K562 (cell line): ENCODE measurements around the gene SIRT2. TPM values are rescaled to one million over a fixed set of nuclear protein-coding genes. Genes with fewer than 3 reads are reported as not detected.

Source experiments
- CBFA2T3 ChIP-seq: fragments of 450-650 bp; IDR thresholded peaks from 2 replicates; pipeline ENCODE4 v1.6.1; 2017
- DACH1 ChIP-seq: fragments of 450-650 bp; IDR thresholded peaks from 2 replicates; pipeline ENCODE4 v1.6.1; 2018; ENCODE audit not compliant: partially characterized antibody
- ETV1 ChIP-seq: fragments of 450-650 bp; conservative IDR thresholded peaks from 2 replicates; pipeline ENCODE4 v1.6.1; 2016; ENCODE audit warnings: missing genetic modification characterization, control low read depth, low read depth, missing compliant biosample characterization
- GABPA ChIP-seq: fragments of 200-800 bp; sonication (Bioruptor generic); conservative IDR thresholded peaks from 2 replicates; pipeline ENCODE4 v1.6.1; 2016; ENCODE audit warnings: low read depth, missing genetic modification characterization, missing compliant biosample characterization
- GTF2E2 ChIP-seq: fragments of 200-800 bp; sonication (Bioruptor generic); IDR thresholded peaks from 2 replicates; pipeline ENCODE4 v1.6.1; 2016; ENCODE audit warnings: missing genetic modification characterization, missing compliant biosample characterization
- HDAC1 ChIP-seq, 2 experiments: fragments of 450-650 bp; IDR thresholded peaks; 2 replicates each; pipeline ENCODE4 v1.6.1; 2016 to 2017; ENCODE audit warnings: inconsistent platforms in 1 of 2, mild to moderate bottlenecking in 1 of 2, moderate library complexity in 1 of 2
- MEIS2 ChIP-seq: fragments of 450-650 bp; IDR thresholded peaks from 2 replicates; pipeline ENCODE4 v1.6.1; 2014; ENCODE audit warnings: mild to moderate bottlenecking; ENCODE audit not compliant: partially characterized antibody
- NEUROD1 ChIP-seq: fragments of 150-350 bp; IDR thresholded peaks from 2 replicates; pipeline ENCODE4 v1.6.1; 2014; ENCODE audit warnings: borderline replicate concordance, low read length, low read depth; ENCODE audit not compliant: partially characterized antibody
- NFYB ChIP-seq: IDR thresholded peaks from 2 replicates; pipeline ENCODE4 v1.6.1; 2011; ENCODE audit warnings: mild to moderate bottlenecking, moderate library complexity; ENCODE audit not compliant: insufficient read length; ENCODE audit errors: extremely low read depth
- PHTF2 ChIP-seq: fragments of 250-450 bp; sonication (Bioruptor Pico); IDR thresholded peaks from 2 replicates; pipeline ENCODE4 v1.5.0; 2021; ENCODE audit warnings: mild to moderate bottlenecking
- TFAM ChIP-seq: fragments of 250-450 bp; sonication (Bioruptor Pico); conservative IDR thresholded peaks from 2 replicates; pipeline ENCODE4 v1.5.0; 2021; ENCODE audit warnings: mild to moderate bottlenecking, moderate library complexity
- TSC22D4 ChIP-seq: fragments of 450-650 bp; IDR thresholded peaks from 2 replicates; pipeline ENCODE4 v1.6.1; 2016; ENCODE audit warnings: missing genetic modification characterization, missing biosample characterization, control low read depth
- YY1 ChIP-seq, 3 experiments: IDR thresholded peaks; 2 replicates each; pipeline ENCODE4 v1.6.1; 2011; ENCODE audit warnings: low read length in 2 of 3, mild to moderate bottlenecking in 2 of 3, moderate library complexity in 2 of 3, borderline replicate concordance in 1 of 3, control low read depth in 1 of 3, low read depth in 1 of 3; ENCODE audit not compliant: insufficient read depth in 3 of 3, insufficient replicate concordance in 2 of 3, control insufficient read depth in 1 of 3, insufficient read length in 1 of 3; ENCODE audit errors: extremely low read depth in 1 of 3
- ZFX ChIP-seq: sonication (generic); formaldehyde crosslinking; IDR thresholded peaks from 2 replicates; pipeline ENCODE4 v1.8.0; 2022; ENCODE audit warnings: mild to moderate bottlenecking, missing genetic modification reagents, moderate library complexity
- ZNF165 ChIP-seq: fragments of 250-450 bp; sonication (Bioruptor Pico); IDR thresholded peaks from 2 replicates; pipeline ENCODE4 v1.4.0; 2020; ENCODE audit warnings: borderline replicate concordance
- polyA plus RNA-seq, 8 experiments: library from polyadenylated mRNA; depleted of rRNA in 4 of 8; stranded (reverse) in 5 of 8; unstranded in 3 of 8; fragments of >200 nt; fragmentation: Nextera tagmentation in 2 of 8; fragmentation: Illumina TruSeq in 1 of 8; extraction: Ambion mirVana in 2 of 8; extraction: Trizol in 1 of 8; gene quantifications; 2 replicates each; pipeline versions ENCODE4 v1.2.1 to v1.2.3, GENCODE V29; 2011 to 2014; ENCODE audit warnings: inconsistent platforms in 1 of 8, missing spikeins in 1 of 8
- total RNA-seq, 7 experiments: library from RNA; depleted of rRNA in 6 of 7; stranded (reverse); fragments of >200 nt in 6 of 7; fragmentation: Illumina TruSeq in 2 of 7; extraction: Trizol in 2 of 7; gene quantifications; 2 replicates each; pipeline versions ENCODE4 v1.2.1 to v1.2.3, GENCODE V29; 2011 to 2021; ENCODE audit warnings: low replicate concordance in 1 of 7
- TF ChIP-seq, protein P1 (sequence below): fragments of 450-650 bp; formaldehyde crosslinking; IDR thresholded peaks from 2 replicates; pipeline ENCODE4 v1.4.0; 2022; ENCODE audit warnings: missing genetic modification characterization
- TF ChIP-seq, protein P2 (sequence below): sonication (generic); formaldehyde crosslinking; IDR thresholded peaks from 2 replicates; pipeline ENCODE4 v1.8.0; 2023; ENCODE audit warnings: mild to moderate bottlenecking, missing genetic modification reagents
- TF ChIP-seq, protein P3 (sequence below): fragments of 450-650 bp; IDR thresholded peaks from 2 replicates; pipeline ENCODE4 v1.6.1; 2017; ENCODE audit warnings: antibody characterized with exemption

Gene SIRT2
- total and polyA plus RNA-seq, 9 of the 15 experiments (the other 6 are each of a cell fraction or from before 2014, with no cell fraction given), result 2.3 to 35.2 (median 22.9) TPM

DNA sequence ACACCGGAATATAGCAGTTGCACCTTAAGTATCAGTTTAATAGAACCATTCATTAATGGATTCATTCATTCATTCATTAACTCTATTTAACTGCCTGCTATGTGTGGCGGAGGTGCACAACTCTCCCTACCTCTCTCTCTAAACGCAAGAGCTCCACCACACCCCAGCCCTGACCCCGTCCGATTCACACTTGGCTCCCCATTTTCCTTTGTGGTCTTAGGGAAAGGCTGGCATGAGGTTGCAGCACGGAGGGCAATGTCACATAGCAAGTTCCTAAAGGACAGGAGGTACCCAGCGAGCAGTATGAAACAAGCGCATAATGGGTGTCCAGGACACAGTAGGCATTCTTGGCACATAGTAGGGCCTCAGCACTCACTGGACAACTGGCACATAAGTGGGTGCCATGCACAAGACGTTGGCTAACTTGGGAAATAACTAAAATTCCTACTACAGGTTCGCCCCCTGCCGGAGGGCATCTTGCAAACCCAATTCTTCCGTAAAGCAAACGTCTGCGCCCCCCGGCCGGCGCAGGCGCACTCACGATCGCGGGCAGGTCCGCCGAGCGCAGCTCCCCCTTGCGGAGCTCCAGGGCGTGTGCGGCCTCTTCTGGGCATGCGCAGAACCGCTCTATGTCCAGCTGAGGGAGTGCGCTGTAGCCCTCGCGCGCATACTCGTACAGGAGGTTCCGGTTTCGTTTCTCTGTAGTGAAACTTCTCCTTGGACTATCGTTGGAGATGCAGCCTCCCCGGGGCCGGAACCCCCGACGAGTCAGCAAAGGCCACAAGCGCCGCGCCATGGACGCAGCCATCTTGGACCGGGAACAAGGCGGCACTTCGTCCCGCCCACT, 30.7 kb upstream of the SIRT2 start, which contains the start of gene SARS2 (continued):
- TF ChIP-seq MEIS2, result peak; percentile 85
- TF ChIP-seq, protein P1, sequence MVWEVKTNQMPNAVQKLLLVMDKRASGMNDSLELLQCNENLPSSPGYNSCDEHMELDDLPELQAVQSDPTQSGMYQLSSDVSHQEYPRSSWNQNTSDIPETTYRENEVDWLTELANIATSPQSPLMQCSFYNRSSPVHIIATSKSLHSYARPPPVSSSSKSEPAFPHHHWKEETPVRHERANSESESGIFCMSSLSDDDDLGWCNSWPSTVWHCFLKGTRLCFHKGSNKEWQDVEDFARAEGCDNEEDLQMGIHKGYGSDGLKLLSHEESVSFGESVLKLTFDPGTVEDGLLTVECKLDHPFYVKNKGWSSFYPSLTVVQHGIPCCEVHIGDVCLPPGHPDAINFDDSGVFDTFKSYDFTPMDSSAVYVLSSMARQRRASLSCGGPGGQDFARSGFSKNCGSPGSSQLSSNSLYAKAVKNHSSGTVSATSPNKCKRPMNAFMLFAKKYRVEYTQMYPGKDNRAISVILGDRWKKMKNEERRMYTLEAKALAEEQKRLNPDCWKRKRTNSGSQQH (CRISPR knock-in tag), result no peak
- no peak for TF ChIP-seq NEUROD1
- TF ChIP-seq, protein P2, sequence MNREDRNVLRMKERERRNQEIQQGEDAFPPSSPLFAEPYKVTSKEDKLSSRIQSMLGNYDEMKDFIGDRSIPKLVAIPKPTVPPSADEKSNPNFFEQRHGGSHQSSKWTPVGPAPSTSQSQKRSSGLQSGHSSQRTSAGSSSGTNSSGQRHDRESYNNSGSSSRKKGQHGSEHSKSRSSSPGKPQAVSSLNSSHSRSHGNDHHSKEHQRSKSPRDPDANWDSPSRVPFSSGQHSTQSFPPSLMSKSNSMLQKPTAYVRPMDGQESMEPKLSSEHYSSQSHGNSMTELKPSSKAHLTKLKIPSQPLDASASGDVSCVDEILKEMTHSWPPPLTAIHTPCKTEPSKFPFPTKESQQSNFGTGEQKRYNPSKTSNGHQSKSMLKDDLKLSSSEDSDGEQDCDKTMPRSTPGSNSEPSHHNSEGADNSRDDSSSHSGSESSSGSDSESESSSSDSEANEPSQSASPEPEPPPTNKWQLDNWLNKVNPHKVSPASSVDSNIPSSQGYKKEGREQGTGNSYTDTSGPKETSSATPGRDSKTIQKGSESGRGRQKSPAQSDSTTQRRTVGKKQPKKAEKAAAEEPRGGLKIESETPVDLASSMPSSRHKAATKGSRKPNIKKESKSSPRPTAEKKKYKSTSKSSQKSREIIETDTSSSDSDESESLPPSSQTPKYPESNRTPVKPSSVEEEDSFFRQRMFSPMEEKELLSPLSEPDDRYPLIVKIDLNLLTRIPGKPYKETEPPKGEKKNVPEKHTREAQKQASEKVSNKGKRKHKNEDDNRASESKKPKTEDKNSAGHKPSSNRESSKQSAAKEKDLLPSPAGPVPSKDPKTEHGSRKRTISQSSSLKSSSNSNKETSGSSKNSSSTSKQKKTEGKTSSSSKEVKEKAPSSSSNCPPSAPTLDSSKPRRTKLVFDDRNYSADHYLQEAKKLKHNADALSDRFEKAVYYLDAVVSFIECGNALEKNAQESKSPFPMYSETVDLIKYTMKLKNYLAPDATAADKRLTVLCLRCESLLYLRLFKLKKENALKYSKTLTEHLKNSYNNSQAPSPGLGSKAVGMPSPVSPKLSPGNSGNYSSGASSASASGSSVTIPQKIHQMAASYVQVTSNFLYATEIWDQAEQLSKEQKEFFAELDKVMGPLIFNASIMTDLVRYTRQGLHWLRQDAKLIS (CRISPR knock-in tag), result no peak; the same call in 1 of the 2 replicates
- no peak for TF ChIP-seq ETV1 (tag)
- TF ChIP-seq, protein P3, sequence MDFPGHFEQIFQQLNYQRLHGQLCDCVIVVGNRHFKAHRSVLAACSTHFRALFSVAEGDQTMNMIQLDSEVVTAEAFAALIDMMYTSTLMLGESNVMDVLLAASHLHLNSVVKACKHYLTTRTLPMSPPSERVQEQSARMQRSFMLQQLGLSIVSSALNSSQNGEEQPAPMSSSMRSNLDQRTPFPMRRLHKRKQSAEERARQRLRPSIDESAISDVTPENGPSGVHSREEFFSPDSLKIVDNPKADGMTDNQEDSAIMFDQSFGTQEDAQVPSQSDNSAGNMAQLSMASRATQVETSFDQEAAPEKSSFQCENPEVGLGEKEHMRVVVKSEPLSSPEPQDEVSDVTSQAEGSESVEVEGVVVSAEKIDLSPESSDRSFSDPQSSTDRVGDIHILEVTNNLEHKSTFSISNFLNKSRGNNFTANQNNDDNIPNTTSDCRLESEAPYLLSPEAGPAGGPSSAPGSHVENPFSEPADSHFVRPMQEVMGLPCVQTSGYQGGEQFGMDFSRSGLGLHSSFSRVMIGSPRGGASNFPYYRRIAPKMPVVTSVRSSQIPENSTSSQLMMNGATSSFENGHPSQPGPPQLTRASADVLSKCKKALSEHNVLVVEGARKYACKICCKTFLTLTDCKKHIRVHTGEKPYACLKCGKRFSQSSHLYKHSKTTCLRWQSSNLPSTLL, result no peak
- peak; percentile 97 to 99 (median 97) for TF ChIP-seq YY1 (IDR thresholded peaks at IDR 0.05; ENCODE audit: borderline replicate concordance in 1 of 3, control insufficient read depth in 1 of 3, extremely low read depth in 1 of 3, insufficient read depth in 3 of 3, insufficient read length in 1 of 3, insufficient replicate concordance in 2 of 3, low read depth in 1 of 3, low read length in 2 of 3)
- peak; percentile 81 for TF ChIP-seq ZFX (CRISPR knock-in tag)
- no peak for TF ChIP-seq TSC22D4
- TF ChIP-seq GABPA (tag), result no peak
- TF ChIP-seq CBFA2T3, result no peak
- TF ChIP-seq HDAC1 (IDR thresholded peaks at IDR 0.05), result peak in 1 of 2 experiments; percentile 83; a peak in 2 of 4 replicates
- no peak for TF ChIP-seq PHTF2 (CRISPR knock-in tag)
- no peak for TF ChIP-seq TFAM (CRISPR knock-in tag)
- no peak for TF ChIP-seq NFYB
- TF ChIP-seq ZNF165, result no peak
- TF ChIP-seq DACH1, result peak; percentile 26
- TF ChIP-seq GTF2E2 (tag), result 0 out of 2 replicates have a peak, but pooled peaks have one; percentile 81
